GM19035 (cell line): ENCODE measurements around the gene RAD51B.

ENCODE experiments used
- ATAC-seq: cut with Tn5 transposase; IDR thresholded peaks from one replicate; pipeline ENCODE4 v1.9.1; 2021; ENCODE audit not compliant: unreplicated experiment

RAD51B gene

GRCh38 chr14:68343534-68344118 is 524.0 kb downstream of the RAD51B start:
- ATAC-seq, result no peak

GRCh38 chr14:68345738-68346137 is 526.2 kb downstream of the RAD51B start:
- ATAC-seq, result no peak

- no peak for ATAC-seq
Observed at GRCh38 chr14:68346556-68347343, 527.2 kb downstream of the RAD51B start.

GRCh38 chr14:68349900-68350629 is 530.5 kb downstream of the RAD51B start:
- ATAC-seq, result no peak

- no peak for ATAC-seq
Observed at GRCh38 chr14:68355415-68355814, 535.8 kb downstream of the RAD51B start.

- ATAC-seq, result no peak
Observed at GRCh38 chr14:68357777-68358176, 538.2 kb downstream of the RAD51B start.

- no peak for ATAC-seq
Observed at GRCh38 chr14:68358500-68358899, 538.9 kb downstream of the RAD51B start.

- no peak for ATAC-seq
Observed at GRCh38 chr14:68359022-68359836, 539.6 kb downstream of the RAD51B start.

- no peak for ATAC-seq
Observed at GRCh38 chr14:68359837-68360552, 540.4 kb downstream of the RAD51B start.

- ATAC-seq, result no peak
Observed at GRCh38 chr14:68361231-68361630, 541.7 kb downstream of the RAD51B start.

- ATAC-seq, result no peak
Observed at GRCh38 chr14:68362846-68363245, 543.3 kb downstream of the RAD51B start.

- no peak for ATAC-seq
Observed at GRCh38 chr14:68363466-68363842, 543.9 kb downstream of the RAD51B start.

- no peak for ATAC-seq
Observed at GRCh38 chr14:68363843-68364767, 544.5 kb downstream of the RAD51B start.

GRCh38 chr14:68364792-68365192 is 545.2 kb downstream of the RAD51B start:
- no peak for ATAC-seq

GRCh38 chr14:68365228-68365627 is 545.6 kb downstream of the RAD51B start:
- ATAC-seq, result no peak

- ATAC-seq, result no peak
Observed at GRCh38 chr14:68366656-68367055, 547.1 kb downstream of the RAD51B start.

GRCh38 chr14:68367536-68367935 is 548.0 kb downstream of the RAD51B start:
- no peak for ATAC-seq

GRCh38 chr14:68368850-68369249 is 549.3 kb downstream of the RAD51B start:
- ATAC-seq, result peak; percentile 60

GRCh38 chr14:68369281-68370056 is 549.9 kb downstream of the RAD51B start:
- ATAC-seq, result peak; percentile 44
